Stimulated activated CD4-positive, alpha-beta T cell treated with anti-CD3 and anti-CD28 coated beads, Interleukin-12 subunit alpha, Interleukin-12 subunit beta, amount 100 ng/mL, for 4 hours (primary cell): ENCODE measurements around the gene SHANK3.
"Not testable (repeated sequence)": the region's sequence is repeated elsewhere in the genome, so short reads cannot be mapped to it uniquely, and the experiment has no call there.

Experiments used
- DNase-seq: peaks from one replicate; pipeline ENCODE4 v3.0.0-alpha.2; 2020

SHANK3 gene

GRCh38 chr22:50672471-50673230 lies at the start of gene SHANK3:
Gene SHANK3 (plus strand): TSS chr22:50672823.
- no peak for DNase-seq

- no peak for DNase-seq
These were observed 48.1 kb upstream of the SHANK3 start for GRCh38 chr22:50624347-50625130.

GRCh38 chr22:50625131-50625567 lies 47.5 kb upstream of the SHANK3 start:
- DNase-seq = no peak

- DNase-seq = no peak
These were observed 46.9 kb upstream of the SHANK3 start for GRCh38 chr22:50625568-50626313.

- no peak for DNase-seq
These were observed 46.2 kb upstream of the SHANK3 start for GRCh38 chr22:50626314-50626849.

- DNase-seq = no peak
These were observed 45.6 kb upstream of the SHANK3 start for GRCh38 chr22:50626850-50627641.

- peak; percentile 69 for DNase-seq
These were observed 44.7 kb upstream of the SHANK3 start, which contains the start of gene ARSA for GRCh38 chr22:50627642-50628542. Gene ARSA (minus strand): TSS chr22:50628152. CDS start chr22:50627779, 373 bp downstream.

- no peak for DNase-seq
These were observed 44.0 kb upstream of the SHANK3 start for GRCh38 chr22:50628543-50629134.

- DNase-seq = no peak
These were observed 42.2 kb upstream of the SHANK3 start for GRCh38 chr22:50630376-50630775.

GRCh38 chr22:50633086-50633485 lies 39.5 kb upstream of the SHANK3 start:
- no peak for DNase-seq

GRCh38 chr22:50633771-50634170 lies 38.9 kb upstream of the SHANK3 start:
- no peak for DNase-seq

- no peak for DNase-seq
These were observed 37.0 kb upstream of the SHANK3 start for GRCh38 chr22:50635591-50635990.

- not testable (repeated sequence) for DNase-seq
These were observed 32.3 kb upstream of the SHANK3 start for GRCh38 chr22:50640296-50640695.

GRCh38 chr22:50640857-50641647 lies 31.6 kb upstream of the SHANK3 start:
- no peak for DNase-seq

- no peak for DNase-seq
These were observed 30.7 kb upstream of the SHANK3 start for GRCh38 chr22:50641696-50642607.

GRCh38 chr22:50643021-50643820 lies 29.4 kb upstream of the SHANK3 start:
- not testable (repeated sequence) for DNase-seq

- DNase-seq = not testable (repeated sequence)
These were observed 28.9 kb upstream of the SHANK3 start for GRCh38 chr22:50643821-50644101.

- DNase-seq = no peak
These were observed 19.4 kb upstream of the SHANK3 start for GRCh38 chr22:50653256-50653655.
